ENCODE measurements around the gene ELFN2. TPM values are rescaled to one million over a fixed set of nuclear protein-coding genes. Genes with fewer than 3 reads are reported as not detected.

ELFN2 gene
- total and polyA plus RNA-seq, 12 donors, result 0.04 to 3.3 (median 0.32) TPM; not detected in 2

- H3K4me3 ChIP-seq, result no peak overlapping the region
- no peak for DNase-seq
- no peaks in the 10 kb centered on the region for H3K4me1 ChIP-seq (replicated peaks in 1 of 2)
- WGBS, 4 donors, result 71 to 80% (median 76%) methylated on average over 16 of the region's 16 CpGs
- no peaks in the 10 kb centered on the region for H3K36me3 ChIP-seq (replicated peaks in 1 of 2)
- TF ChIP-seq, protein P1, sequence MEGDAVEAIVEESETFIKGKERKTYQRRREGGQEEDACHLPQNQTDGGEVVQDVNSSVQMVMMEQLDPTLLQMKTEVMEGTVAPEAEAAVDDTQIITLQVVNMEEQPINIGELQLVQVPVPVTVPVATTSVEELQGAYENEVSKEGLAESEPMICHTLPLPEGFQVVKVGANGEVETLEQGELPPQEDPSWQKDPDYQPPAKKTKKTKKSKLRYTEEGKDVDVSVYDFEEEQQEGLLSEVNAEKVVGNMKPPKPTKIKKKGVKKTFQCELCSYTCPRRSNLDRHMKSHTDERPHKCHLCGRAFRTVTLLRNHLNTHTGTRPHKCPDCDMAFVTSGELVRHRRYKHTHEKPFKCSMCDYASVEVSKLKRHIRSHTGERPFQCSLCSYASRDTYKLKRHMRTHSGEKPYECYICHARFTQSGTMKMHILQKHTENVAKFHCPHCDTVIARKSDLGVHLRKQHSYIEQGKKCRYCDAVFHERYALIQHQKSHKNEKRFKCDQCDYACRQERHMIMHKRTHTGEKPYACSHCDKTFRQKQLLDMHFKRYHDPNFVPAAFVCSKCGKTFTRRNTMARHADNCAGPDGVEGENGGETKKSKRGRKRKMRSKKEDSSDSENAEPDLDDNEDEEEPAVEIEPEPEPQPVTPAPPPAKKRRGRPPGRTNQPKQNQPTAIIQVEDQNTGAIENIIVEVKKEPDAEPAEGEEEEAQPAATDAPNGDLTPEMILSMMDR (IDR thresholded peaks at IDR 0.05), result no peak
- no peak for TF ChIP-seq POLR2A (IDR thresholded peaks at IDR 0.05)
- H3K9me3 ChIP-seq (replicated peaks in 1 of 3), result no peaks in the 10 kb centered on the region
- H3K27ac ChIP-seq, result no peak overlapping the region
- intact Hi-C loops (cut with DNase I), result no loop called here
- H3K27me3 ChIP-seq, result peaks cover 28% of the 10 kb centered on the region
Measured at GRCh38 chr22:37320726-37321677, 106.3 kb downstream of the ELFN2 start.

DNA sequence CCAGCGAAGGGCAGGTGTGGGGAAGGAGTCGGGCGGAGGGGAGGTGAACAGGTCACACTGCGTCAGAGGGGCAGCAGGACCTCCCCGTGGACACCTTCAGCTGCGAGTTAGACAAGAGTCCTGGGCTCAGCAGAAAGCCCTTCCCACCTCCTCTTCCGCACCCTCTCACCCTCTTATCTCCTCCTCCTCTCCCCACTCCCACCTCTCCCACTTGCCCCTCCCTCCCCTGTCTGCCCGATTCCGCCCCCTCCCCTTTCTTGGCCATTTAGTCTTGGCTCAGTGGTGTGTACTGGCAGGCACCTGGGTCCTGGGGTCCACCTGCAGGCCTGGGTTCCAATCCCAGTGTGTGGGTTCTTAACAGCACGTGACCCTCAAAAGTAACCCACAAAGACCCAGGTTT is 107.8 kb downstream of the ELFN2 start:
- intact Hi-C loops (cut with DNase I), result loop anchor here (5.0 to 10.0 kb wide), 2 partner anchors 105 to 138 kb away; partner anchors contain the start of gene ELFN2 (in 2 of the 2)
- Histone ChIP-seq H3K27ac (no peak overlapping the region), H3K4me3 (no peak overlapping the region), H3K36me3 (replicated peaks in 1 of 2) (no peaks in the 10 kb centered on the region), H3K4me1 (replicated peaks in 1 of 2) (no peaks in the 10 kb centered on the region), H3K27me3 (peaks cover 15% of the 10 kb centered on the region), H3K9me3 (replicated peaks in 1 of 3) (no peaks in the 10 kb centered on the region)
- no peak for DNase-seq
- TF ChIP-seq, protein P1 (IDR thresholded peaks at IDR 0.05), result no peak
- TF ChIP-seq POLR2A (IDR thresholded peaks at IDR 0.05), result no peak
- 58 to 75% (median 71%) methylated on average over 10 of the region's 10 CpGs for whole genome bisulfite sequencing, 4 donors

DNA sequence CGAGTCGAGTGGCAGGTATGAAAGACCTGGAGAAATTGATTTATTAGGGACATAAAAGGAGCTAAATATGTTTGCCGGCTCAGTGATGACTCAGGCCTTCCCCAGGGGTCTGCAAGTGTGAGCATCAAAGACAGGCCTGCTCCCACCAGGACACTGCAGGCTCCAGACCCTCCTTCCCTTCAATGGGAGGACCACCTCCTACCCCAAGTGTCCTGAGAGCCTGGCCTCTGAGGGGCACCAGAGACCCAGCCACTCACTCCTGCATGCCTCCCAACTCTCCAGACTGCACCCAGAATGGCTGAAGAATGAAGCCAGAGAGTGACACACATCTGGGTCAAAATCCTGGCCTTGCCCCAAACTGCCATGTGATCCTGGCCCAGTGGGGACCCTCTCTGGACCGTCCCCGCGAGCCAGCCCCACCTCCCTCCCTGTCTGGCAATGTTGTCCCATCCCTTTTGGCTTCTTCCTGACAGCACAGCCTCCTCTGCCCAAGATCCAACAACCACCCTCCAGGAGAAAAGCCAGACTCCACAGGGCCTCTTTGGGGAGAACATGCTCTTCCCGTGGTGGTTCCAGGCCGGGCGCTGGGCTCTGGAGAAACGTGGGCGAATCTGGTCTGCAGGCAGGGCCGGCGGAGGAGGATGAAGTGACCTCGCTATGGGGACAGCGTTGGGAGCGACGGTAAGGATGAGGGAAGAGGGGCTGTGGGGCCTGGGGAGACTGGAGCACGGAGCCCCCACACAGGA is 108.7 kb downstream of the ELFN2 start:
- Histone ChIP-seq H3K9me3 (replicated peaks in 1 of 3) (no peaks in the 10 kb centered on the region), H3K4me1 (replicated peaks in 1 of 2) (no peaks in the 10 kb centered on the region), H3K36me3 (replicated peaks in 1 of 2) (no peaks in the 10 kb centered on the region), H3K4me3 (no peak overlapping the region), H3K27me3 (peaks cover 10% of the 10 kb centered on the region), H3K27ac (no peak overlapping the region)
- TF ChIP-seq, protein P1 (IDR thresholded peaks at IDR 0.05), result no peak
- no peak for TF ChIP-seq POLR2A (IDR thresholded peaks at IDR 0.05)
- DNase-seq, result no peak
- intact Hi-C loops (cut with DNase I), result loop anchor here (5.0 to 10.0 kb wide), 2 partner anchors 106 to 139 kb away; partner anchors contain the start of gene ELFN2 (in 2 of the 2)
- WGBS, 4 donors, result 66 to 72% (median 69%) methylated on average over 18 of the region's 18 CpGs

Other genes with a start within 250 kb of the ELFN2 start
- gene C1QTNF6, start 239.2 kb downstream of the ELFN2 start, total RNA-seq, result 10 to 100 TPM in 1 of 9 donors, 1 to 10 TPM in 8; 2.2 to 28.6 (median 7.0) TPM
- gene C1QTNF6, start 239.2 kb downstream of the ELFN2 start, polyA plus RNA-seq, result 10 to 100 TPM in 2 of 3 donors, 1 to 10 TPM in 1; 2.9 to 45.7 (median 17.9) TPM
- gene SSTR3, start 215.0 kb downstream of the ELFN2 start, total RNA-seq, result 1 to 10 TPM in 1 of 9 donors, under 1 TPM in 7, not detected in 1; 0.28 to 2.0 (median 0.46) TPM
- gene SSTR3, start 215.0 kb downstream of the ELFN2 start, polyA plus RNA-seq, result 1 to 10 TPM in 2 of 3 donors, under 1 TPM in 1; 0.34 to 1.2 (median 1.0) TPM
- gene RAC2, start 183.2 kb downstream of the ELFN2 start, total RNA-seq, result 10 to 100 TPM in 5 of 9 donors, 1 to 10 TPM in 4; 2.8 to 17.9 (median 10.1) TPM
- gene RAC2, start 183.2 kb downstream of the ELFN2 start, polyA plus RNA-seq, result 10 to 100 TPM in 2 of 3 donors, 1 to 10 TPM in 1; 6.3 to 12.4 (median 11.0) TPM
- gene CYTH4, start 145.0 kb downstream of the ELFN2 start, total RNA-seq, result 10 to 100 TPM in 8 of 9 donors, 1 to 10 TPM in 1; 4.7 to 80.7 (median 22.9) TPM
- gene CYTH4, start 145.0 kb downstream of the ELFN2 start, polyA plus RNA-seq, result 10 to 100 TPM in 2 of 3 donors, 1 to 10 TPM in 1; 7.5 to 26.6 (median 11.5) TPM
- 10 to 100 TPM in 8 of 9 donors, 1 to 10 TPM in 1; 4.0 to 27.6 (median 22.3) TPM for gene MFNG, start 58.9 kb upstream of the ELFN2 start, total RNA-seq
- gene MFNG, start 58.9 kb upstream of the ELFN2 start, polyA plus RNA-seq, result 10 to 100 TPM in 1 of 3 donors, 1 to 10 TPM in 2; 4.3 to 11.5 (median 7.8) TPM
- gene CARD10, start 91.9 kb upstream of the ELFN2 start, total RNA-seq, result 10 to 100 TPM in 8 of 9 donors, 1 to 10 TPM in 1; 3.3 to 34.2 (median 20.5) TPM
- gene CARD10, start 91.9 kb upstream of the ELFN2 start, polyA plus RNA-seq, result 10 to 100 TPM in 2 of 3 donors, 1 to 10 TPM in 1; 4.7 to 24.4 (median 17.4) TPM
- 100 to 1,000 TPM in 5 of 9 donors, 10 to 100 TPM in 3, 1 to 10 TPM in 1; 9.2 to 159 (median 116) TPM for gene CDC42EP1, start 133.0 kb upstream of the ELFN2 start, total RNA-seq
- gene CDC42EP1, start 133.0 kb upstream of the ELFN2 start, polyA plus RNA-seq, result 10 to 100 TPM; 19.7 to 65.1 (median 39.5) TPM
- under 1 TPM in 2 of 9 donors, not detected in 7; 0.22 to 0.42 TPM for gene LGALS2, start 152.6 kb upstream of the ELFN2 start, total RNA-seq
- gene LGALS2, start 152.6 kb upstream of the ELFN2 start, polyA plus RNA-seq, result 1 to 10 TPM in 1 of 3 donors, under 1 TPM in 2; 0.42 to 1.4 (median 0.47) TPM
- gene GGA1, start 181.4 kb upstream of the ELFN2 start, total RNA-seq, result 10 to 100 TPM; 30.6 to 93.3 (median 61.4) TPM
- gene GGA1, start 181.4 kb upstream of the ELFN2 start, polyA plus RNA-seq, result 100 to 1,000 TPM in 2 of 3 donors, 10 to 100 TPM in 1; 42.4 to 160 (median 107) TPM
- 10 to 100 TPM in 5 of 9 donors, 1 to 10 TPM in 4; 5.5 to 18.7 (median 10.5) TPM for gene SH3BP1, start 212.2 kb upstream of the ELFN2 start, total RNA-seq
- gene SH3BP1, start 212.2 kb upstream of the ELFN2 start, polyA plus RNA-seq, result 10 to 100 TPM in 1 of 3 donors, 1 to 10 TPM in 2; 2.4 to 27.3 (median 9.8) TPM
- gene PDXP, start 231.2 kb upstream of the ELFN2 start, total RNA-seq, result 10 to 100 TPM; 16.2 to 49.7 (median 20.6) TPM
- gene PDXP, start 231.2 kb upstream of the ELFN2 start, polyA plus RNA-seq, result 10 to 100 TPM in 2 of 3 donors, 1 to 10 TPM in 1; 10.0 to 41.9 (median 13.4) TPM
- gene LGALS1, start 248.2 kb upstream of the ELFN2 start, total RNA-seq, result 1,000 to 10,000 TPM in 3 of 9 donors, 100 to 1,000 TPM in 6; 190 to 2,904 (median 905) TPM
- 1,000 to 10,000 TPM in 2 of 3 donors, 100 to 1,000 TPM in 1; 588 to 4,628 (median 4,577) TPM for gene LGALS1, start 248.2 kb upstream of the ELFN2 start, polyA plus RNA-seq